K562 (cell line): ENCODE measurements around the gene ACAP2. TPM values are rescaled to one million over a fixed set of nuclear protein-coding genes. Genes with fewer than 3 reads are reported as not detected.

ENCODE experiments used
- DEAF1 ChIP-seq: fragments of 450-650 bp; formaldehyde crosslinking; IDR thresholded peaks from 2 replicates; pipeline ENCODE4 v1.4.0; 2020; ENCODE audit warnings: mild to moderate bottlenecking, moderate library complexity
- KDM5B ChIP-seq: fragments of 200-600 bp; sonication (generic); IDR thresholded peaks from 2 replicates; pipeline ENCODE4 v1.6.1; 2012; ENCODE audit warnings: low read depth, mild to moderate bottlenecking, moderate library complexity, low read length, control low read depth, inconsistent platforms; ENCODE audit not compliant: insufficient replicate concordance
- MXI1 ChIP-seq: IDR thresholded peaks from 2 replicates; pipeline ENCODE4 v1.6.1; 2011; ENCODE audit warnings: low read depth, mild to moderate bottlenecking, improper control_type of control experiment, low read length
- NEUROD1 ChIP-seq: fragments of 150-350 bp; IDR thresholded peaks from 2 replicates; pipeline ENCODE4 v1.6.1; 2014; ENCODE audit warnings: borderline replicate concordance, low read length, low read depth; ENCODE audit not compliant: partially characterized antibody
- NR3C1 ChIP-seq: sonication (generic); formaldehyde crosslinking; IDR thresholded peaks from 2 replicates; pipeline ENCODE4 v1.8.1; 2022; ENCODE audit warnings: missing genetic modification reagents
- PHB2 ChIP-seq: fragments of 450-650 bp; IDR thresholded peaks from 2 replicates; pipeline ENCODE4 v1.6.1; 2017; ENCODE audit warnings: low read depth
- PML ChIP-seq: IDR thresholded peaks from 2 replicates; pipeline ENCODE4 v1.6.1; 2012; ENCODE audit warnings: low read length, inconsistent platforms
- RREB1 ChIP-seq: fragments of 250-450 bp; sonication (Bioruptor Pico); IDR thresholded peaks from 2 replicates; pipeline ENCODE4 v1.4.0; 2020
- SRSF9 ChIP-seq: fragments of 200-400 bp; formaldehyde crosslinking; IDR thresholded peaks from 2 replicates; pipeline ENCODE4 v1.6.1; 2017; ENCODE audit warnings: low read depth, low read length, borderline replicate concordance
- U2AF1 ChIP-seq: fragments of 200-400 bp; formaldehyde crosslinking; optimal IDR thresholded peaks from 2 replicates; pipeline ENCODE3; 2017; ENCODE audit warnings: mild to moderate bottlenecking, low read depth, low read length, moderate library complexity
- ZC3H11A ChIP-seq: IDR thresholded peaks from 2 replicates; pipeline ENCODE4 v1.6.1; 2012; ENCODE audit warnings: low read depth, low read length, improper control_type of control experiment
- ZNF253 ChIP-seq: fragments of 250-450 bp; sonication (Bioruptor Pico); conservative IDR thresholded peaks from 2 replicates; pipeline ENCODE4 v1.6.1; 2021; ENCODE audit warnings: mild to moderate bottlenecking
- ZNF280B ChIP-seq: fragments of 250-450 bp; sonication (Bioruptor Pico); IDR thresholded peaks from 2 replicates; pipeline ENCODE4 v1.5.1; 2021; ENCODE audit warnings: mild to moderate bottlenecking
- polyA plus RNA-seq, 8 experiments: library from polyadenylated mRNA; depleted of rRNA in 4 of 8; stranded (reverse) in 5 of 8; unstranded in 3 of 8; fragments of >200 nt; fragmentation: Nextera tagmentation in 2 of 8; fragmentation: Illumina TruSeq in 1 of 8; extraction: Ambion mirVana in 2 of 8; extraction: Trizol in 1 of 8; gene quantifications; 2 replicates each; pipeline versions ENCODE4 v1.2.1 to v1.2.3, GENCODE V29; 2011 to 2014; ENCODE audit warnings: inconsistent platforms in 1 of 8, missing spikeins in 1 of 8
- total RNA-seq, 7 experiments: library from RNA; depleted of rRNA in 6 of 7; stranded (reverse); fragments of >200 nt in 6 of 7; fragmentation: Illumina TruSeq in 2 of 7; extraction: Trizol in 2 of 7; gene quantifications; 2 replicates each; pipeline versions ENCODE4 v1.2.1 to v1.2.3, GENCODE V29; 2011 to 2021; ENCODE audit warnings: low replicate concordance in 1 of 7

Gene ACAP2
- total and polyA plus RNA-seq, 9 of the 15 experiments (the other 6 are each of a cell fraction or from before 2014, with no cell fraction given) = 10.6 to 52.7 (median 34.4) TPM

- TF ChIP-seq NEUROD1 = peak; percentile 38
- TF ChIP-seq ZNF280B = no peak
- TF ChIP-seq DEAF1 = 0 out of 2 replicates have a peak, but pooled peaks have one; percentile 7
- no peak for TF ChIP-seq SRSF9
- TF ChIP-seq MXI1 = no peak
- no peak for TF ChIP-seq ZC3H11A
- TF ChIP-seq PML = no peak
- TF ChIP-seq NR3C1 (CRISPR knock-in tag) = no peak; the same call in 1 of the 2 replicates
- no peak for TF ChIP-seq PHB2
- peak; percentile 45 for TF ChIP-seq U2AF1
- TF ChIP-seq RREB1 (CRISPR knock-in tag) = peak; percentile 95
- TF ChIP-seq ZNF253 = no peak
- TF ChIP-seq KDM5B = no peak
Observed at GRCh38 chr3:195259475-195260279, 183.1 kb downstream of the ACAP2 start (continued).
